NCI-H446 treated with DMSO at 0.1 percent for 48 hours (cell line): ENCODE data around the gene TIPARP.

Experiments
- DNase-seq: peaks from one replicate; lab custom pipeline; 2025; lab: John Stamatoyannopoulos, UW

Gene TIPARP

DNA sequence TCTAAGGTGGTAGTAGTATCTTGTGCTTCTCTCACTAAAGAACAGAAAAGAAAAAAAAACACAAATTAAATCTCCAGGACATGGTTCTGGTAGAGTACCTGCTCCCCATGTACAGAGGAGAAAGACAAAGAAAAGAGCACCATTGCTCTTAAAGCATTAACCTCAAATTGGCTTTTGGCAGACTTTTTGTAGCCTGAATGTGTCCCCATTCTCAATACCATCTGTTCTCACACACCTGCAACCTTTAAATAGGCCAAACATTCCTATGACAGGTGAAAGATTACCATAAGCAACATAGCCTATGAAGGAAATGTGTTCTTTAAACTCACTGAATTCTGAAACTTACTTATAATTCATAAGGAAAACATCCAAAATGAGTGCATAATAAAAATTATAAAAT, 68.0 kb downstream of the TIPARP start:
- DNase-seq: no peak

DNA sequence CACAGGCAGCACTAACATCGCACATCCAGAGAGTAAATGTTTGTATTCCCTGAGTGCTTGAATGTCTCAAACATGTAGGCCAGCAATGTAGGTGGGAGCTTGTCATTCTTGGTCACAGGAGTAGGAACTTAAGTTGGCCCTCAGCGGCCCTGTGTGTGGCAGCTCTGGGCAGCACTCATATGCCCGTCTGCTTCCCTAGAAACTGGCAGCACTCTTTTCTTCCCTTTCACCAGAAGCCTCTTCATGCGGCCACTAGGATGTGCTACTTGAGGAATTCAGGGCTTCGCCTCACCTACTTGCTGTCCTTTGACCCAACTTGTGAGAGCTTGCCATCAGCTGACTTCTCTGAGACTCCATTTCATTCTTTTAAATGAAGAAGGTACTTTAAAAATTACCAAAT, 69.5 kb downstream of the TIPARP start:
- no peak for DNase-seq

DNA sequence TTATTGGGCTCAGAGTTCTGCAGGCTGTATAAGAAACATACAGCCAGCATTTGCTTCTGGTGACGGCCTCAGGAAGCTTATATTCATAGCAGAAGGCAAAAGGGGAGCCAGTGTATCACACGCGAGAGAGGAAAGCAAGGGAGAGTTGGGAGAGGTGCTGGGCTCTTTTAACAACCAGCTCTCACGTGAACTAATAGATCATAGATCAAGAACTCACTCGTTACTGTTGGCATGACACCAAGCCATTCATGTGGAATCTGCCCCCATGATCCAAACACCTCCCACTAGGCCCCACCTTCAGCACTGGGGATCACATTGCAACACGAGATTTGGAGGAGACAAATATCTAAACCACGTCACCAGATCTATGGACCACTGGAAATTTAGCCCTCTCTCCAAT, 70.2 kb downstream of the TIPARP start:
- DNase-seq: no peak

DNA sequence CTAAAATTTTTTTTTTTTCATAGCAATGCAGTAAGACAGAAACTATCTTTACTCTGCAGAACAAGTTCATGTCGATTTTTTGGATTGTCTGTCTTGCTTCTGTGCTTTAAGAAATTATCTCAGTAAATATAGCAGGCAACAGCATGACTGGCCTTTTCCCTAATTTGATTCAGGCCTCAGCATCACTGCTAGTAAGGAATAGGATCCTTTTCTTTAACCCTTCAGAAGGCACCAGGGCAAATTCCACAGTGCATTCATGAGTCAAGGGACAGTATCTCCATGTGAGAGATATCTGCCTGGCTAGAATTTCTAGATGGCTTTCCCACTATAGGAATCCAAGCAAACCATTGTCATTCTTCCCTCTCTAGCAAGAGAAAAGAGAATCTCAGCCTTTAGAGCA, 71.4 kb downstream of the TIPARP start:
- no peak for DNase-seq

DNA sequence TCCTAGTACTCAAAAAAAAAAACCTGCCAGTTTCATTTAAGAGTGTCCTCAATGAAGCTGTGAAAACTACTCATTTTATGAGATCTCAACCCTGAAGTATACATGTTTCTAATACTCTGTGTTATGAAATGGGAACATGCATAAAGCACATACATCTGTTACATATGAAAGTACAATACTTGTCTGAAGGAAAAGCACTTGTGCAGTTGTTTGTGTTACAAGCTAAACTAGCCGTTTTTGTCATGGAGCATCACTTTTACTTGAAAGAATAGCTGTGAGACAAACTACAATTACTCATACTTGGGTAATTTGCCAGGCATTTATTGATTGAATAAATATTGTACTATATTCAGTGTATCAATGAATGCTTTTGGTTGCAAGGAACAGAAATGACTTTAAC, 72.7 kb downstream of the TIPARP start:
- DNase-seq: no peak

DNA sequence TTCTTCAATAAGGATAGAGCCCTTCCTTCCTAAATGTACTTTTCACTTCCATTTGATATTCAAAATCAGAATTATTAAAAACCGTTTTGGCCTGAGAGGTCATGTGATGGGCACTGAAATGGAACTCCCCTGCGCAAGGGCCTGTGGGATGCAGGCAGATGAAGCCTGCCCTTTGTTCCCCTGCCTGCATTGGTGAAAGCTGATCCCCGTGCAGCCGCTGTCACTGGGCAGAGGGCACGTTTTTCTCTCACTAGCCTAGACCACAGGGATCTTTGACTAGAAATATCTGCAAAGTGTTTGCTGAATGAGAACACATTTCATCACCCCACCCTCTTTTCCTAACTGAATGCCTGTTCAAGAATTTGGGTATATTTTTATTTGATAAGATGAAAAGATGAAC, 74.9 kb downstream of the TIPARP start:
- no peak for DNase-seq

DNA sequence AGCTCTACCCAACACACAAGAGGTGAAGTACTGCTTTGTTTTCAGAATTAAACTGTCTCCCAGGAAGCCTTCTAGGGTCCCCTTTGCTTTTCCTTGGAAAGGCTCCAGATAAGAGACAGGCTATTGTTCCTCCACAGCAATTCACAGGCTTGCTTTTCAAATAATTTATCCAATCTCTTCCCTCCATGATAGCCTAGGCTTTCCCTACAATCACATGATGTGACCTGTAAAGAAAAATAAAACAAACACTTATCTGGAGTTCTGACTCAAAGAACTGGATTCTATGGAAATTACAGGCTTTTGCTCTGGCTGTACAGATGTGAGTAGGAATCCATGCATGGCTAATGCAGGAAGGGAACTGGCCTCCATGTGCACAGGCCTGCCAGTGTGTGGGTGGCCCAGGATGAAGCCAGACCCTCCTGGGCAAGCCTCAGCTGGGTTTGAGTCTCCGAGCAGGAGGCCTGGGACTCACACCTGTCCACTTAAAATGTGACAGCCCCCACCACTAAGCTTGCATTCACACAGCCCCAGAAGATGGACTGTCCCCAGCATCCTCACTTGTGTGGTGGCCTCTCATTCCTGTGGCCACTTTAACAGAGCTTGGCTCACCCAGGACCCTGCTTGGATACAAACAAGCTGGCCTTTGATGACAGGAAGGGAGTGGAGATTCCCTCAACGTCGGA, 75.9 kb downstream of the TIPARP start:
- no peak for DNase-seq

DNA sequence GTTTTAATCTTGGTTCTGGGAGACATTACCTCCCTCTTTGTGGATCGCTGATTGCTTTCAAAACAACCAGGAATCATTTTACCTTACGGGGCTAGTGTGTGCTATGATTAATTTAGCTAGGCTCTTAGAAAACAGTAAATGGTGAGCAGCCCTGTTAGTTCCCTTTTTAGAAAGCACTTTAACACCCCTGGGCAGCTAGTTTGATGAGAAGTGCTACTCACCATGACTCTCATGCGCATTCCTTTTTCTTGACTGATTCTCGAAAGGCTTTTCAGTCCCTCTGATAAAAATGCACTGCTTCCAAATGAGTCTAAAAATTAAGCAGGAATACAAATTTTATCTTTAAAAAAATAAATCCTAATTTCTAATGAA, 76.5 kb downstream of the TIPARP start:
- DNase-seq: no peak

DNA sequence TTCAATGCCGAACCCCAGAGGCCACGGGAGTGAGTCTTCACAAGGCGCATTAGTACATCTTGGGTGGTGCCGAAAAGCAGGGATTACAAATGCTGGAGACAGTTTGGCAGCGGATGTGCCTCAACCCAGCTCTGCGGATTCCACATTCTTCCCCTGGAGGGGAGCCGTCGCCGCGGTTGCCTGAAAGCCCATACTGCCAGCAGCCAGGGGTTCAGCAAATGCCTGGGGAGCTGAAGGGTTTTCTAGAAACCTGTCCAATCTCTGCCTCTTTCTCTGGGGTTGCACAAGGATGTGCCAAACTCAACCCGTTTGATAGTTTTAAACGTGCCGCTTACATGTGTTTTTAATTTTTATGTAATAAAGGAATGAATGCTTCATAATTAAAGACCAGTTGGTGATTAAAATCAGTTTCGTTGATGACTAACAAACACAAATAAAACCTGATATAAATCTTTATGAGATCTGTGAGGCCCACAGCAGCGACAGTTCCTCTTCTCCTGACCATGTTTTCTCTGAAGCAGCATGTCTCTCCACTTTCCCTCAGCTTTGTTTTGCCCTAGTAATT, 77.2 kb downstream of the TIPARP start:
- DNase-seq: no peak
